GM18861 (cell line): ENCODE results near the gene TPSD1.
"Not testable (repeated sequence)": the region's sequence is repeated elsewhere in the genome, so short reads cannot be mapped to it uniquely, and the experiment has no call there.

ENCODE experiments used
- ATAC-seq: cut with Tn5 transposase; IDR thresholded peaks from one replicate; pipeline ENCODE4 v1.9.1; 2021; ENCODE audit not compliant: unreplicated experiment

The TPSD1 gene

DNA sequence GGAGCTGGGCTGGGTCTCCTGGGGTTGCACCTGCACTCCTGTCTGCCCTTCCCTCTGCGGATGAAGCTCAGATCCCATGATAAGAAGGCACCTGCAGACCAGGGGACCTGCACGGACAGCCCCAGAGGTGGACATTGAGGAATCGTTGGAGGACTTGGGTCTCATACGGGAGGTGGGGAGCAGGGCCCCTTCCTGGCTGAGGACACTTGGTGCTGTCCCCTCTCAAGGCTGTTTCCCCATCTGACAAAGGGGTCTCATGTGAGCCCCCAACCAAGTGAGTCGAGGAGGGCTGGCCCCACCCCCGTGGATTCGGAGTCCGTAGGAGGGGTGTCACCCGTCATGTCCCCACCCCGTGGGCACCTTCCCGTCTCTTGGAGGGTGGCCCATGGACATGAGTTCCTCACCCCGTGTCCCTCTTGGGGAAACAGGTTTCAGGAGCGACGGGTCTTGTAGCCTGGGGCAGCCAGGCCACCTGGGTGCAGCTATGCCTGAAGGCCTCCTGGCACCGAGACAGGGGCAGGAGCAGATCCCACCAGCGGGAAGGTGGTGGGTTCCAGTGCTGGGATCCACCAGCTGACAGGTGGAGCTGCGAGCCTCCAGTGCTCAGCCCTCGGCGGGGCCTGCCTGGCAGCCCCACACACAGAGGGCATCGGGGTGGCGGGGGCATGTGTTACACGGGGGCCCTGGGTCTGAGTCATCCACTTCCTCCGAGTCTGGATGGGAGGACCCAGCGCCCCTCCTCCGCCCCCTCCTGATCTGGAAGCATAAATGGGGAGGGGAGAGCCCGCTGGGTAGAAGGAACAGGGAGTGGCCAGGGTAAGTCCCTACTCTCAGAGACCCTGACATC lies at the start of gene TPSD1:
TSS of gene TPSD1 (plus strand) at position 794 of the 847 bp plus-strand sequence. CDS start 212 bp downstream, outside the sequence.
- not testable (repeated sequence) for ATAC-seq

DNA sequence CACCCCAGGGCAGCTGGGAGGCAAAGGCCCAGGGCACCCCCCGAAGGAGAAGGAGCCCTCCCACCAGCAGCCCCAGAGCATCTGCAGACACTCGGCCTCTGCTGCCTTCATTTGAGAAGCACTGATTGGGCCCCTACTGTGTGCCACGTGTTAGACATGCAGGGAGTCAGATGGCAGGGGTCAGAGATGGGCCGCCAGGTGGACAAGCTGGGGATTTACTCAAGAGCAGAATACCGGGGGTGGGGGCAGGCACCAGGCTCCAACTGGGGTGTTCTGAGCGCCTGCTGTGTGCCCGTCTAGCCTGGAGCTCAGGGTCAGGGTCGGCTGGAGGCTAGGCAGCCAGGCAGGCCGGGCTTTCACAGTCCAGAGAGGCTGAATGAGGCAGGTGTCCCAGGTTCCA lies 49.5 kb upstream of the TPSD1 start:
- ATAC-seq: no peak

DNA sequence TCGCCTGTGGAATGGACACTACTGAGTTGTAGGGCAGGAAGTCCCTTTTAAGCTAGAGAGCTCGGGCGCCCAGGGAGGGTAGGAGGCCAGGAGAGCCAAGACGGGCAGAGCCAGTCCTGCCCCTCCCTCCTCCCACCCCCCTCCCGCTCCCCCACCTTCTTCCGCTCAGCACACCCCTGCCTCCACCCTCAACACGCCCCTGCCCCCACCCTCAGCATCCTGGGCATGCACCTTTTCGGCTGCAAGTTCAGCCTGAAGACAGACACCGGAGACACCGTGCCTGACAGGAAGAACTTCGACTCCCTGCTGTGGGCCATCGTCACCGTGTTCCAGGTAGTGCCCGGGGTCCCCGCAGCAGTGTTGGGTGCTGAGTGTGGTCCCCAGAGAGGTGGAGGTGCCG lies 49.1 kb upstream of the TPSD1 start:
- no peak for ATAC-seq

DNA sequence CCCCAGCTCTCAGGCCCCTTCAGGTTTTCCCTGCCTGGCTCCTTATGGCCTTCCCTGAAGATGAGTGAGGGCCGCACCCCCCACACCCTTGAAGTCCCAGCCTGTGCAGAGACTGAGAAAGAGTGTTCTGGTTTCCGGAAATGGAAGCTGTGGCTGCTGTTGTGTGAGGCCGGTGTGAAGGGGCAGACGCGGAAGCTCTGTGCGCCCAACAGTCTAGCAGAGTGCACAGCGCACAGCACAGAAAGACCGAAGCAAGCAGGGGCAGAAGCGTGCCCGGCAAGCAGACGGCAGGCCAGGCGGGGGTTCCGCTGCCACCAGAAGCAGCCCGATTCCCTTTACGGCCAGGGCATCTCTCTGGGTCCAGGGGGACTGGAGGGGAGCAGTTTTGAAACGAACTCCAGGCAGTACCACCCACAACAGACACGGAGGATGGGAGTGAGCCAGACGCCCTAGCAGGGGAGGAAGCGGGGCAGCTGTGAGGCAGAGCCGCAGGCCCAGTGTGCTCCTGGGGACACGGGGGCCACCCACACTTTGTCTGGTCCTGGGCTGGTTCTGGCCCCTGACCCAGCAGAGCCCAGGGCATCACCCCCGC lies 47.5 kb upstream of the TPSD1 start:
- ATAC-seq: no peak

DNA sequence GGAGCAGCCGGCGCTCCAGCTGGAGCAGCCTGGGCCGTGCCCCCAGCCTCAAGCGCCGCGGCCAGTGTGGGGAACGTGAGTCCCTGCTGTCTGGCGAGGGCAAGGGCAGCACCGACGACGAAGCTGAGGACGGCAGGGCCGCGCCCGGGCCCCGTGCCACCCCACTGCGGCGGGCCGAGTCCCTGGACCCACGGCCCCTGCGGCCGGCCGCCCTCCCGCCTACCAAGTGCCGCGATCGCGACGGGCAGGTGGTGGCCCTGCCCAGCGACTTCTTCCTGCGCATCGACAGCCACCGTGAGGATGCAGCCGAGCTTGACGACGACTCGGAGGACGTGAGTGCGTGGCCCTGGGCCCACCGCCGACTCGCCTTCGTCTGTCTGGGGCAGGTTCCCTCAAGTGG lies 46.8 kb upstream of the TPSD1 start:
- no peak for ATAC-seq

DNA sequence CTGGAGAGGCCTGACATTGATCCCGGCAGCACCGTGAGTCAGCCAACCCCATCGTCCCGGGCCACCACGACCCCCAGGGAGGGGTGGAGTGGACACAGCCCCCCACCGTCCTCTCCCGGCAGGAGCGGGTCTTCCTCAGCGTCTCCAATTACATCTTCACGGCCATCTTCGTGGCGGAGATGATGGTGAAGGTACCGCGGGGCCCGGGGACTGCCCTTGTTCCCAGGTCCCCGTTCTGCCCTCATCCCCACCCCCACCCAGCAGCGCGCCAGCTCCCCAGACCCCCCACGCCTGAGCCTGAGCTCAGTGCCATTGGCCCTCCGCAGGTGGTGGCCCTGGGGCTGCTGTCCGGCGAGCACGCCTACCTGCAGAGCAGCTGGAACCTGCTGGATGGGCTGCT lies 45.4 kb upstream of the TPSD1 start:
- ATAC-seq: no peak

DNA sequence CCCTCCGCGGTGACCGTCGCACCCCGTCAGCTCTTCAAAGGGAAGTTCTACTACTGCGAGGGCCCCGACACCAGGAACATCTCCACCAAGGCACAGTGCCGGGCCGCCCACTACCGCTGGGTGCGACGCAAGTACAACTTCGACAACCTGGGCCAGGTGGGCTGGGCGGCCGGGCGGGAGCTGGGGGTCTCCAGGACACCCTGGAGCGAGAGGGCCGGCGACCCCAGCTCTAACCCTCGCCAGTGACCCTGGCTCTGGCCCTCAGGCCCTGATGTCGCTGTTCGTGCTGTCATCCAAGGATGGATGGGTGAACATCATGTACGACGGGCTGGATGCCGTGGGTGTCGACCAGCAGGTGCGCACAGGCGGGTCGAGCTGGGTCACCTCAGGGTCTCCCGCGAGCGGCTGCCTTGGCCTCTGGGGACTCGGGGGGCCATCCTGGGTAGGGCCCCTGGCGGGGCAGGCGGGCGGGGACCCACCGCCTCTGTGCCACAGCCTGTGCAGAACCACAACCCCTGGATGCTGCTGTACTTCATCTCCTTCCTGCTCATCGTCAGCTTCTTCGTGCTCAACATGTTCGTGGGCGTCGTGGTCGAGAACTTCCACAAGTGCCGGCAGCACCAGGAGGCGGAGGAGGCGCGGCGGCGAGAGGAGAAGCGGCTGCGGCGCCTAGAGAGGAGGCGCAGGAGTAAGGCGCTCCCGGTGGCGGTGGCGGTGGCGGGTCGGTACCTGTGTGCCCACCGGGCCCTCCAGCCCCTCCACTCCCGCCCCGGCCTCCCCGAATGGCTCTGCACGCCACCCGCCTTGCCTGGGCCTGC lies 44.2 kb upstream of the TPSD1 start:
- ATAC-seq: no peak

DNA sequence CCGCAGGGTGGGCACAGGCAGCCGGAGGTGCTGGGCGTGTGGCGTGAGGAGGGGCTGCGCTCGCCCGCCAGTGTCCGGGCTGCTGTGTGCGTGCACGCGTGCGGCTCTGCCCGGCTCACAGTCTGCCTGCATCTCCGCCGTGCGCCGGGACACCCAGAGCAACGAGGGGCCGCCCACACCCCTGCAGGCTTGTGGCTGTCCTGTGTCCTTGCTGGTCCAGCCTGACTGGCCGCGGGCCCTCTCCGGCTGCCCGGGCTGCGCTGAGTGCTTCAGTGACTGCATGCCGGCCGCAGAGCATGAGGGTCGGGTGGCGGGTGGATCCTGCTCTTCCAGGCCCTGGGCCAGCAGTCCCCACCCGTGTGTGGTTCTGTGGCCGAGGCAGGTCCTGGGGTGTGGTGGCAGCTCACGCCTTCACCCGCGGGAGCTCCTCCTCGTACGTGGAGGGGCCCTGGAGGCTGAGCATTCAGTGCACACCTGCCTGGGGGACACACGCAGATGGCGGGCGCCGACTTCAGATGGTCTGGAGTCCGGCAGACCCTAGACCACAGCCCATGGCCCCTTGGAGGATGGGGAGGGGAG lies 43.2 kb upstream of the TPSD1 start:
- no peak for ATAC-seq

DNA sequence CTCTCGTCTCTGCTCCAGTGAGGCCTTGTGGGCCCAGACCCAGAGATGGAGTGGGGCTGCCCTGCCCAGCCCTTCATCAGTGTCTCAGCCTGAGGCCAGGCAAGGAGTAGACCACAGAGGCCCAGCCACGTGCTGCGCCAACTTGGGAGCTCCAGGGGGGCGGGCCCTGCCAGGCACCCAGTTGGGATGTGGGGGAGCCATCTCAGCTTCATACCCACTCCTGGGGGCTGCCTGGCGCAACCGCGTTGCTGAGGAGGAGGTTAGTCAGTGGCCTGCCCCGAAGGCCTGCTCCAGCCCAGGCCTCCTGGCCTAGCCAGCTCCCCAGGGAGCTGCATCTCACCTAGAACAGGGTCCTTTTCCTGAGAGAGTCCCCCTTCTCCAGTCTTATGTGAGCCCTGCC lies 42.6 kb upstream of the TPSD1 start:
- no peak for ATAC-seq

DNA sequence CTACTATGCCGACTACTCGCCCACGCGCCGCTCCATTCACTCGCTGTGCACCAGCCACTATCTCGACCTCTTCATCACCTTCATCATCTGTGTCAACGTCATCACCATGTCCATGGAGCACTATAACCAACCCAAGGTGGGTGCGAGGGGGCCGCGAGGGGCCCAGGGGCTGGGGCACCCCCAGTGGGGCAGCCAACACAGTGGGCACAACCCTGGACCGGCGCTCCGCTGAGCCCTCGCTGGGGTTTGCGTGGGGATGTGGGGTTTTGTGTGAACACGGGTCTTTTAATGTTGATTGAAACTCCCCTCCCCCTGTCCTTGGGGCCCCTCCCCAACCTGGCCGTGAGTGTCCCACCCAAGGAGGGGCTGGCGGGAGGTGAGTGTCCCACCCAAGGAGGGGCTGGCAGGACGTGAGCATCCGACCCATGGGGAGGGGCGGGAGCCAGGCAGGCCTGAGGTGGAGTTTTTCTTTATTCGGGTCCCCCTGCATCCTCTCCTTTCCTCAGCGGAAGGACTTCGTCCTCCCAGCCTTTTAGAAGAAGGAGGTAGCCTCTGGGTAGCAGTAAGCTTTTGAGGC lies 42.0 kb upstream of the TPSD1 start:
- ATAC-seq: no peak

DNA sequence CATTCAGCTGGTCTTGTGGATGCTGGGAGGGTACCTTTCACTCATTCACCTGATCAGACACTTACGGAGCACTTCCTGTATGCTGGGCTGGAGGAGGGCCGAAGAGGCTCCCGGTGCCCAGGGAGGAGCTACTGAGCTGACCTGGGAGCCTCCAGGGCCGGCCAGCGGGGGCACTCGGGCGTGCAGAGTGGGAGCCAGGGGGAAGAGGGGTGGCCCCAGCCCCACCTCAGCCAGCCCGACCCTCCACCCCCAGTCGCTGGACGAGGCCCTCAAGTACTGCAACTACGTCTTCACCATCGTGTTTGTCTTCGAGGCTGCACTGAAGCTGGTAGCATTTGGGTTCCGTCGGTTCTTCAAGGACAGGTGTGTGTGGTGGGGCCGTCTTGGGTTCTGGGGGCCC lies 41.1 kb upstream of the TPSD1 start:
- ATAC-seq: no peak

DNA sequence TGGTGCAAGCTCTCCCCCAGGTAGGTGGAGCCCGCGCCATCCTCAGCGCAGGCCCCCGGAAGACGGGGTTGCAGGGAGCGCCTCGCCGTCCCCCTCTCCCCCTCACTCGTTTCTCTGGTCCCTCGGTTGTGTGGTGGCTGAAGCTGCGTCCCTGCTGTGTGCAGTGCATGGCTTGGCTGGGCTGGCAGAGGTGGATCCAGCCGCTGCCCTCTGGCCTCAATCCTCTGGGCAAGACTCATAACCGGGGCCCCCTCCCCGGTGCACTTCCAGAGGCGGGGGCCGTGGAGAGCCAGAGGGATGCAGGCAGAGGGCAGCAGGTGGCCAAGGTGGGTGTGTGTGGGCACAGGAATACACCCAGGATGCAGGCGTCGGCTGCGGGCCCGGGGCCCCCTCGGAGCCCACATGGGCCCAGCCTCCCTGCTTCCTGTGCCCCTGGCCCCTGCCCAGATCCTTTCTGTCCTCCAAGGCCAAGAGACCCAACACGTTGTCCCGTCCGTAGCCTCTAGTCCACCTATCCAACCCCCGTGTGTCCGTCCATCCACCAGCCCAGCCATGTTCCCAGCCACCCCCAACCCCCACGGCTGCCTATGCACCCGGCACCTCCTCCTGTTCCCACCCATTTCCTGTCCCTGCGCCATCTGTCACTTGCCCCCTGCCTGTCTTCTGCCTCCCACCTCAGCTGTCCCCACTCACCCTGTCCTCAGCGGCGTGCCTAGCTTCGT lies 40.1 kb upstream of the TPSD1 start:
- no peak for ATAC-seq

DNA sequence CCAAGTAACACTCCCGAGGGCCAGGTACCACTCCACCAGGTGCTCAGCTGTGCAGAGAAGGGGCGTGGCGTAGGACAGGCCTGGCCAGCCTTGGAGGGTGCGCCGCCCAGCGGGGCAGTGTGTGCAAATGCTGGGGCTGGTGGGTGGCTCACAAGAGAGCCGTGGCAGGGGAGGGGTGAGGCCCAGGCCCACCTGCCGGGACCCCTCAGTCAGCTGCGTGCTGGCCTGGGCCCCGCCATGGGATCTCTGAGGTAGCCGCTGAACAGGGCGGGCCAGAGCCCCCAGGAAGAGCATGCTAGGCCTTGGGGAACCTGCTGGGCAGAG lies 39.6 kb upstream of the TPSD1 start:
- ATAC-seq: no peak

DNA sequence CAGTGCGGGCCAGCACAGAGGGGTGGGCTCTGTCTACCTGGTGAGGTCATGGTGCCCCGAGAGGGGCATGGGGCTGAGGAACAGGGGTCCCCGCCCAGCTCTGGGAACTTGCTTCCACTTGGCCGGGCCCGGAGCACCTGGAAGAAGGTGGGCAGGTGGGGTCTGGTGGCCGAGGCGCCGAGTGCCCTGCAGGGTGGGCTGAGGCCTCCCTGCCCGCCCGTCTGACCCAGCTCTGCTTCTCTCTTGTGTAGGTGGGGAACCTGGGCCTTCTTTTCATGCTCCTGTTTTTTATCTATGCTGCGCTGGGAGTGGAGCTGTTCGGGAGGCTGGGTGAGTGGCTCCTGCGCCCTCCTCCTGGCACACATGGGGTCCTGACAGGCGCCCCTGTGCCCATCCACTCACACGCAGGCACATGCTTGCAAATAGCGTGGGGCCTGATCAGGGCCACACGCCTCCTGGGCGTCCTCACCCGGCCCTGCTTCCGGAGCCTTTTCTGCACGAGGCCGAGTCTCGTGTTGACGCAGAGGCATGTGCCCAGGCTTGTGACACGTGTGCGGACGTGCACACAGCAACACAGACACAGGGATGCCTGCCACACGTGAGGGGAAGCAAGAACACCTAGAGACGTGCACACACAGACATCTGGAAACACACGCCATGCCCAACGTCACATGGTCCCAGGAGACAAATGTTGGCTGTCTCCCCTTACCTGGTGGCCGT lies 39.0 kb upstream of the TPSD1 start:
- ATAC-seq: no peak

DNA sequence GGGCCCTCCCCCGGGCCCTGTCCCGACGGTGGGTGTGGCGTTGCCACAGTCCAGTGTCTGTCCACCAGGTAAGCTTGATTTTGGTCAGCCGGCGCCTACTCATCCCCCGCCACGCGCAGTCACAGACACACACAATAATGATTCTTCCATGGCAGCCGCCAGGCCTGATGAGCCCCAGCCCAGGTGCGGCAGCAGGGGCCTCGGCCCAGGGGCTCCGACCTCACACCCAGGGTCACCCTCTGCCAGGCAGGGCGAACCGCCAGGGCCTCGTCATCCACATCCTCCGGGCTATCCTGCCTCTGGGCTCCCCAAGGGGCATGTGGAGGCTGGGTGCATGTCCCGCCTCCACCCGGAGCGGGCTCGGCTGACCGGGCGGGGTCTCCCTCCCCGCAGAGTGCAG lies 38.3 kb upstream of the TPSD1 start:
- no peak for ATAC-seq

DNA sequence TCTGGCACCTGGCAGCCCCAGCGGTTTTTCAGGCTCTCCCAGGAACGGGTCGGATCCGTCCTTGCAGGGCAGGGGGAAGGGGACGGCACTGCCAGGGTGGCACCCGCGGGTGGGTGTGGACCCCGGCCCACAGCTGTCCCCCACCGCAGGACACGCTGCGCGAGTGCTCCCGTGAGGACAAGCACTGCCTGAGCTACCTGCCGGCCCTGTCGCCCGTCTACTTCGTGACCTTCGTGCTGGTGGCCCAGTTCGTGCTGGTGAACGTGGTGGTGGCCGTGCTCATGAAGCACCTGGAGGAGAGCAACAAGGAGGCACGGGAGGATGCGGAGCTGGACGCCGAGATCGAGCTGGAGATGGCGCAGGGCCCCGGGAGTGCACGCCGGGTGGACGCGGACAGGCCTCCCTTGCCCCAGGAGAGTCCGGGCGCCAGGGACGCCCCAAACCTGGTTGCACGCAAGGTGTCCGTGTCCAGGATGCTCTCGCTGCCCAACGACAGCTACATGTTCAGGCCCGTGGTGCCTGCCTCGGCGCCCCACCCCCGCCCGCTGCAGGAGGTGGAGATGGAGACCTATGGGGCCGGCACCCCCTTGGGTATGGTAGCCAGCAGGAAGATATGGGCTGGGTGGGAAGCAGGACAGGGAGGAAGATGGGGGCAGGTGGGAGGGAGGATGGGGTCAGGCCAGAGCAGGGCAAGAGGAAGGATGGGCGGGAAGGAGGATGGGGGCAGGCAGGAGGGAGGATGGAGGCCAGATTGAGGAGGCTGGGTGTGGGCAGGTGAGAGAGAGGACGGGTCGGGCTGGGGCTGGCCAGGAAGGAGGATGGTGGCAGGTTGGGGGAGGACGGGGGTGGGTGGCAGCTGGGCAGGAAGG lies 37.6 kb upstream of the TPSD1 start:
- ATAC-seq: no peak

DNA sequence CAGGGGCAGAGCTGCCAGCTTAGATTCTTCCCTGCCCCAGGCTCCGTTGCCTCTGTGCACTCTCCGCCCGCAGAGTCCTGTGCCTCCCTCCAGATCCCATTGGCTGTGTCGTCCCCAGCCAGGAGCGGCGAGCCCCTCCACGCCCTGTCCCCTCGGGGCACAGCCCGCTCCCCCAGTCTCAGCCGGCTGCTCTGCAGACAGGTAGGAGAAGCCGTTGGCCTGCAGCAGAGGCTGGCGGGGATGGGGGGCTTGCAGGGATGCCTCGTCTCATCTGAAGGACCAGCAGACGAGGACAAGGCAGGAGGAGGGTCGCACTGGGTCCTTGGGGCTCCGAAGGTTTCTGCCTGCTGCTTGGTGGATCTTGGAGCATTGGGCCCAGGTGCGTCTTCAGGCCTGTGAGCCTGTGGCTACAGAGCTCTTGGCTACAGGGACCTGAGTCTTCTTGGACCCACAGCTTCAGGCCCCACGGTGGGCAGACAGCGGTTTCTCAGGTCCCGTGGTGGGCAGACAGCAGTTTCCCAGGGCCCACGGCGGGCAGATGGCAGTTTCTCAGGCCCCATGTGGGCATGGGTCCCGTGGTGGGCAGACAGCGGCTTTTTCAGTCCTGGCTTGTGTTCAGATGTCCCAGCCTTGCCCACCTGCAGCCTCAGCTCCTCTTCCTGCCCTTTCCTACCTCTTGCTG lies 36.8 kb upstream of the TPSD1 start:
- no peak for ATAC-seq

DNA sequence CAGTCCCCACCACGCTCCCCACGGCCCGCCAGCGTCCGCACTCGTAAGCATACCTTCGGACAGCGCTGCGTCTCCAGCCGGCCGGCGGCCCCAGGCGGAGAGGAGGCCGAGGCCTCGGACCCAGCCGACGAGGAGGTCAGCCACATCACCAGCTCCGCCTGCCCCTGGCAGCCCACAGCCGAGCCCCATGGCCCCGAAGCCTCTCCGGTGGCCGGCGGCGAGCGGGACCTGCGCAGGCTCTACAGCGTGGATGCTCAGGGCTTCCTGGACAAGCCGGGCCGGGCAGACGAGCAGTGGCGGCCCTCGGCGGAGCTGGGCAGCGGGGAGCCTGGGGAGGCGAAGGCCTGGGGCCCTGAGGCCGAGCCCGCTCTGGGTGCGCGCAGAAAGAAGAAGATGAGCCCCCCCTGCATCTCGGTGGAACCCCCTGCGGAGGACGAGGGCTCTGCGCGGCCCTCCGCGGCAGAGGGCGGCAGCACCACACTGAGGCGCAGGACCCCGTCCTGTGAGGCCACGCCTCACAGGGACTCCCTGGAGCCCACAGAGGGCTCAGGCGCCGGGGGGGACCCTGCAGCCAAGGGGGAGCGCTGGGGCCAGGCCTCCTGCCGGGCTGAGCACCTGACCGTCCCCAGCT lies 35.7 kb upstream of the TPSD1 start:
- ATAC-seq: no peak
